ENCODE data around the gene KCNJ6. TPM values are rescaled to one million over a fixed set of nuclear protein-coding genes. Genes with fewer than 3 reads are reported as not detected.

The KCNJ6 gene
- total and polyA plus RNA-seq, 2 donors from 2014 or later = 0.06 TPM; not detected in 1

- H3K9me3 ChIP-seq (ENCODE audit: control insufficient read depth in 2 of 3, insufficient read depth in 1 of 3, low read length in 3 of 3) = no peaks in the 10 kb centered on the region
- H3K27me3 ChIP-seq (ENCODE audit: control insufficient read depth, insufficient read depth, low read length) = no peaks in the 10 kb centered on the region
- no peak for DNase-seq
- TF ChIP-seq CTCF (IDR thresholded peaks at IDR 0.05; ENCODE audit: borderline replicate concordance, extremely low read depth, insufficient read depth) = no peak
- H3K4me3 ChIP-seq (ENCODE audit: low read length in 3 of 3) = no peak overlapping the region
- peaks cover 0 to 2% (median 0%) of the 10 kb centered on the region in 3 donors for H3K4me1 ChIP-seq (ENCODE audit: control insufficient read depth in 2 of 3, insufficient read depth in 2 of 3, low read depth in 1 of 3, low read length in 3 of 3)
- no peaks in the 10 kb centered on the region for H3K36me3 ChIP-seq (ENCODE audit: control insufficient read depth in 2 of 3, insufficient read depth in 3 of 3, low read length in 3 of 3)
- no peak overlapping the region for H3K27ac ChIP-seq (ENCODE audit: low read depth in 2 of 2, low read length in 2 of 2)
- no peak overlapping the region for H3K9ac ChIP-seq (ENCODE audit: low read length in 3 of 3)
- intact Hi-C loops (cut with DNase I) = no loop called here
- no peak for FAIRE-seq
Observed at GRCh38 chr21:37688952-37689659, 227.2 kb downstream of the KCNJ6 start.

- no peak overlapping the region for H3K27ac ChIP-seq (ENCODE audit: low read depth in 2 of 2, low read length in 2 of 2)
- DNase-seq (peak in 2 of 5 donors; percentile 5 to 13), FAIRE-seq (no peak)
- H3K27me3 ChIP-seq (ENCODE audit: control insufficient read depth, insufficient read depth, low read length) = no peaks in the 10 kb centered on the region
- no peak overlapping the region for H3K9ac ChIP-seq (ENCODE audit: low read length in 3 of 3)
- peaks cover 0 to 2% (median 0%) of the 10 kb centered on the region in 3 donors for H3K4me1 ChIP-seq (ENCODE audit: control insufficient read depth in 2 of 3, insufficient read depth in 2 of 3, low read depth in 1 of 3, low read length in 3 of 3)
- intact Hi-C loops (cut with DNase I) = no loop called here
- no peaks in the 10 kb centered on the region for H3K36me3 ChIP-seq (ENCODE audit: control insufficient read depth in 2 of 3, insufficient read depth in 3 of 3, low read length in 3 of 3)
- no peak for TF ChIP-seq CTCF (IDR thresholded peaks at IDR 0.05; ENCODE audit: borderline replicate concordance, extremely low read depth, insufficient read depth)
- H3K4me3 ChIP-seq (ENCODE audit: low read length in 3 of 3) = no peak overlapping the region
- no peaks in the 10 kb centered on the region for H3K9me3 ChIP-seq (ENCODE audit: control insufficient read depth in 2 of 3, insufficient read depth in 1 of 3, low read length in 3 of 3)
Observed at GRCh38 chr21:37686991-37687810, 229.1 kb downstream of the KCNJ6 start.

GRCh38 chr21:37684547-37684946 lies 231.7 kb downstream of the KCNJ6 start:
- Histone ChIP-seq H3K9me3 (ENCODE audit: control insufficient read depth in 2 of 3, insufficient read depth in 1 of 3, low read length in 3 of 3) (no peaks in the 10 kb centered on the region), H3K4me3 (ENCODE audit: low read length in 3 of 3) (no peak overlapping the region), H3K27me3 (ENCODE audit: control insufficient read depth, insufficient read depth, low read length) (no peaks in the 10 kb centered on the region), H3K36me3 (ENCODE audit: control insufficient read depth in 2 of 3, insufficient read depth in 3 of 3, low read length in 3 of 3) (no peaks in the 10 kb centered on the region), H3K4me1 (ENCODE audit: control insufficient read depth in 2 of 3, insufficient read depth in 2 of 3, low read depth in 1 of 3, low read length in 3 of 3) (peaks cover 0 to 5% (median 2%) of the 10 kb centered on the region in 3 donors), H3K27ac (ENCODE audit: low read depth in 2 of 2, low read length in 2 of 2) (no peak overlapping the region), H3K9ac (ENCODE audit: low read length in 3 of 3) (no peak overlapping the region)
- FAIRE-seq (no peak), DNase-seq (no peak)
- intact Hi-C loops (cut with DNase I) = no loop called here
- TF ChIP-seq CTCF (IDR thresholded peaks at IDR 0.05; ENCODE audit: borderline replicate concordance, extremely low read depth, insufficient read depth) = no peak

All from kidney (tissue), 14 donors.